Colonic mucosa (tissue), 4 donors: ENCODE results near the gene GPR61. TPM values are rescaled to one million over a fixed set of nuclear protein-coding genes. Genes with fewer than 3 reads are reported as not detected.
A peak's percentile ranks its signal among the peaks of the same experiment; 100 is the strongest.

ENCODE experiments used
- DNase-seq: peaks from one replicate; pipeline ENCODE4 v3.0.0-alpha.2; 2020
- H3K27ac ChIP-seq: fragments of 200-600 bp; one replicate; pipeline ENCODE4 v1.8.0; 2021
- H3K27me3 ChIP-seq: fragments of 200-600 bp; one replicate; pipeline ENCODE4 v1.8.0; 2021
- H3K36me3 ChIP-seq: fragments of 200-600 bp; one replicate; pipeline ENCODE4 v1.8.0; 2021
- H3K4me1 ChIP-seq: fragments of 200-600 bp; one replicate; pipeline ENCODE4 v1.8.0; 2021; ENCODE audit warnings: mild to moderate bottlenecking
- H3K4me3 ChIP-seq: fragments of 200-600 bp; one replicate; pipeline ENCODE4 v1.8.0; 2021
- H3K9ac ChIP-seq, 2 donors: one replicate each; pipeline ENCODE4 v1.7.0; 2013; ENCODE audit warnings: control low read depth in 2 of 2, low read depth in 2 of 2, low read length in 2 of 2
- H3K9me3 ChIP-seq: fragments of 200-600 bp; one replicate; pipeline ENCODE4 v1.8.0; 2021
- CTCF ChIP-seq: fragments of 200-600 bp; IDR thresholded peaks from one replicate; pipeline ENCODE4 v1.8.0; 2022; ENCODE audit warnings: antibody characterized with exemption, mild to moderate bottlenecking
- intact Hi-C: fragments of 100-400 bp; cut with DNase I; formaldehyde crosslinking; loops from one replicate; pipeline ENCODE4 v1.14.1; 2022
- total RNA-seq, 2 donors: library from RNA; stranded (reverse); fragmentation: NEBNext Ultra II Directional in 1 of 2; extraction: Animal tissue kit (Norgen Biotek cat#: 25700) in 1 of 2; gene quantifications; one replicate each; pipeline ENCODE4 v1.2.1, GENCODE V29; 2021
- donor health status: healthy.
- donor health status: DM: no; HTN: no; CAD: no.
- donor health status: DM: no; HTN: no; CAD: no.

The GPR61 gene
- total RNA-seq, 2 donors from 2014 or later = not detected

- intact Hi-C loops = loop anchor here (2.0 kb wide), 1 partner anchor 32 kb away; no protein-coding TSS in a partner anchor
- H3K27ac ChIP-seq = peak overlapping the region; percentile 28
- TF ChIP-seq CTCF = no peak
- H3K9ac ChIP-seq = no peak overlapping the region
- no peaks in the 10 kb centered on the region for H3K9me3 ChIP-seq
- no peak for DNase-seq
- no peaks in the 10 kb centered on the region for H3K27me3 ChIP-seq
- peaks cover 16% of the 10 kb centered on the region for H3K4me1 ChIP-seq
- peaks cover 5% of the 10 kb centered on the region for H3K36me3 ChIP-seq
- no peak overlapping the region for H3K4me3 ChIP-seq
These were observed 40.6 kb upstream of the GPR61 start for GRCh38 chr1:109499081-109499480.

DNA sequence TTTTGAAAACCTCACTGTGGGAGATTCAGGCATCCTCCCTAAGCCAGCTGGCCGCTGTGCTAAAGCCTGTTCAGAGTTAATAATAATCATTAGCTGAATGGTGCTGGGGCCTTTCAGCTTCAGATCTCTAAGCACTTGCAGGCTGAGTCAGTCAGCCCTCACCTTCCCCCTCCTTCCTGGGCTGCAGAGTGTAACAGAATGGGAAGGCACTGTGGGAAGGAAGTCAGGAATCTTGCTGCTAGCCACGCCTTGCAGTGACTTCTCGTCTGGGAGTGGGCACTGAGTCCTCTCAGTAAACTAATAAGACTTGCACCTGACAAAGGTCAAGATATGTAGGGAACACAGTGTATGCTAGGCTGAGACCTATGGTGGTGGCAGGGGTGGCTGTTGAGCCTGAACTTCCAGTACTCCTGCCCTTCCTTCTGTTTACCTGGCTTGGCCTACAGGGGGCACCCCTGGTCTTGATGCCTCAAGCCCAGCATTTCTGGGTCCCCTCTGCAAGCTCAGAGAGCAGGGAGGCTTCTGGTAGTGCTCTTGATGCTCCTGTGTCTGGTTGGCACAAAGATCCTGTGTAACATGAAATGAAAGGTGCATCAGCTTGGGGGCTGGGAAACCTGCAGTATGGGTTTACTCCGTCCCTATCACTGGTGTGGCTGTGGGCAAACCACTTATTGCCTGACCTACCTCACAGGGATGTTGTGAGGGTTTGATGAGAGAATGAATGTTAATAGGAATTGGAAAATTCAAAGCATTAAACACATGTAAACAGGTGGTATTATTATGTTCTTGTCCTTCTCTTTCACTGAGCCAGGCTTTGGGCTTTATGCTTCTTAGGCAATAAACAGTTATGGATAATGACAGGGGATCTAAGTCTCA, 39.8 kb upstream of the GPR61 start:
- H3K27ac ChIP-seq = peak overlapping the region; percentile 28
- H3K9me3 ChIP-seq = no peaks in the 10 kb centered on the region
- peak overlapping the region in 1 of 2 donors; percentile 9 for H3K9ac ChIP-seq
- peaks cover 5% of the 10 kb centered on the region for H3K36me3 ChIP-seq
- H3K27me3 ChIP-seq = no peaks in the 10 kb centered on the region
- peaks cover 16% of the 10 kb centered on the region for H3K4me1 ChIP-seq
- intact Hi-C loops = loop anchor here (2.0 kb wide), 1 partner anchor 31 kb away; no protein-coding TSS in a partner anchor
- peak; percentile 78 for DNase-seq
- TF ChIP-seq CTCF = peak; percentile 28
- no peak overlapping the region for H3K4me3 ChIP-seq

GRCh38 chr1:109500941-109501381, 38.7 kb upstream of the GPR61 start:
- H3K9ac ChIP-seq = no peak overlapping the region
- H3K4me3 ChIP-seq = no peak overlapping the region
- no peak overlapping the region for H3K27ac ChIP-seq
- H3K36me3 ChIP-seq = peaks cover 2% of the 10 kb centered on the region
- peaks cover 16% of the 10 kb centered on the region for H3K4me1 ChIP-seq
- intact Hi-C loops = no loop called here
- H3K9me3 ChIP-seq = no peaks in the 10 kb centered on the region
- no peak for DNase-seq
- TF ChIP-seq CTCF = no peak
- no peaks in the 10 kb centered on the region for H3K27me3 ChIP-seq

- no peaks in the 10 kb centered on the region for H3K27me3 ChIP-seq
- H3K4me1 ChIP-seq = peaks cover 16% of the 10 kb centered on the region
- no peak overlapping the region for H3K4me3 ChIP-seq
- no peak for DNase-seq
- no peaks in the 10 kb centered on the region for H3K9me3 ChIP-seq
- H3K36me3 ChIP-seq = no peaks in the 10 kb centered on the region
- H3K9ac ChIP-seq = no peak overlapping the region
- TF ChIP-seq CTCF = no peak
- no peak overlapping the region for H3K27ac ChIP-seq
- intact Hi-C loops = no loop called here
These were observed 37.9 kb upstream of the GPR61 start for GRCh38 chr1:109501644-109502363.

DNA sequence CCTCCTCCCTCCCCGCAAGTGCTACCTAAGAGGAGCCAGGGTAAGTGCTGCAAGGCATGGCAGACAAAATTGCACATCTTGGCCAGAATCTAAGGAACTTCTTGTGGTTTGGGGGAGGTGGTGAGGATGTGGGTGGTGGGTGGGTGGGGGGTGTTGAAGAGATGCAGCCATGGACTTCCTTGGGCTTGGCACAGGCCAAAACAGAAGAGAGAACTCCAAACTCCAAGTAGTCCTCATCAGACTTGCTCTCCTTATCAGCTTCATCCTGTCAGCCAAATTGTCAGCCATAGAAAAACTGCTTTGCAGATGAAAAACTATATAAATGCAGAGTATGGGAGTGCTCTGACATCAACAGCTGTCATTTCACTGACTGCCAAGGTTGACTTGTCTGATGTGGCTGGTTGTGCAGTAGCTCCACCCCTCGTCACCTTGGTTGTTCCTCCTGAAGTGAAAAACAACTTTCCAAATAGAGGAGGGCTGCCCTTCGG, 37.3 kb upstream of the GPR61 start:
- DNase-seq = no peak
- Histone ChIP-seq H3K4me1 (peaks cover 16% of the 10 kb centered on the region), H3K36me3 (no peaks in the 10 kb centered on the region), H3K9ac (no peak overlapping the region), H3K9me3 (no peaks in the 10 kb centered on the region), H3K4me3 (no peak overlapping the region), H3K27me3 (no peaks in the 10 kb centered on the region), H3K27ac (no peak overlapping the region)
- intact Hi-C loops = no loop called here
- TF ChIP-seq CTCF = no peak
